Mesendoderm (in vitro differentiated cells): ENCODE measurements around the gene APOA4.

Experiments
- DNase-seq: peaks from one replicate; pipeline ENCODE4 v3.0.0; 2013
- H2AK5ac ChIP-seq: 2 replicates; pipeline ENCODE4 v1.6.1; 2013; ENCODE audit warnings: low read length, inconsistent platforms
- H2BK120ac ChIP-seq: 2 replicates; pipeline ENCODE4 v1.6.1; 2013; ENCODE audit warnings: low read depth, mild to moderate bottlenecking, low read length, moderate library complexity, mixed read lengths
- H2BK15ac ChIP-seq: replicated peaks from 2 replicates; pipeline ENCODE4 v1.6.1; 2013; ENCODE audit warnings: low read depth, mild to moderate bottlenecking, moderate library complexity
- H2BK5ac ChIP-seq: 2 replicates; pipeline ENCODE4 v1.6.1; 2013; ENCODE audit warnings: low read length, inconsistent platforms
- H3K18ac ChIP-seq: 2 replicates; pipeline ENCODE4 v1.6.1; 2013; ENCODE audit warnings: mild to moderate bottlenecking, low read length, mixed read lengths
- H3K23ac ChIP-seq: one replicate; pipeline ENCODE4 v1.6.1; 2013; ENCODE audit warnings: low read length
- H3K27ac ChIP-seq: 2 replicates; pipeline ENCODE4 v1.5.1; 2013; ENCODE audit warnings: low read depth, mild to moderate bottlenecking, inconsistent platforms, low read length, moderate library complexity
- H3K27me3 ChIP-seq: 2 replicates; pipeline ENCODE4 v1.6.1; 2013; ENCODE audit warnings: low read length, control low read depth, mild to moderate bottlenecking, inconsistent platforms; ENCODE audit not compliant: insufficient read depth, poor library complexity
- H3K36me3 ChIP-seq: 2 replicates; pipeline ENCODE4 v1.6.1; 2013; ENCODE audit warnings: low read length, inconsistent platforms; ENCODE audit not compliant: control insufficient read depth, insufficient read depth
- H3K4ac ChIP-seq: one replicate; pipeline ENCODE4 v1.6.1; 2013; ENCODE audit warnings: low read depth, mild to moderate bottlenecking, low read length, moderate library complexity
- H3K4me1 ChIP-seq: 2 replicates; pipeline ENCODE4 v1.6.1; 2013; ENCODE audit warnings: low read depth, low read length, inconsistent platforms; ENCODE audit not compliant: control insufficient read depth
- H3K4me2 ChIP-seq: 2 replicates; pipeline ENCODE4 v1.6.1; 2013; ENCODE audit warnings: low read length
- H3K4me3 ChIP-seq: 2 replicates; pipeline ENCODE4 v1.5.1; 2013; ENCODE audit warnings: mild to moderate bottlenecking, low read length
- H3K56ac ChIP-seq: one replicate; pipeline ENCODE4 v1.6.1; 2013; ENCODE audit warnings: low read length
- H3K79me1 ChIP-seq: 2 replicates; pipeline ENCODE4 v1.6.1; 2013; ENCODE audit warnings: low read length, inconsistent platforms
- H3K79me2 ChIP-seq: 2 replicates; pipeline ENCODE4 v1.6.1; 2013; ENCODE audit warnings: mild to moderate bottlenecking, low read length; ENCODE audit not compliant: control insufficient read depth, insufficient read depth
- H3K9ac ChIP-seq: 2 replicates; pipeline ENCODE4 v1.6.1; 2013; ENCODE audit warnings: low read length, inconsistent platforms
- H4K5ac ChIP-seq: one replicate; pipeline ENCODE4 v1.6.1; 2013; ENCODE audit warnings: low read length
- H4K8ac ChIP-seq: one replicate; pipeline ENCODE4 v1.6.1; 2013; ENCODE audit warnings: low read depth, mild to moderate bottlenecking, control low read depth, low read length, moderate library complexity
- WGBS: extraction: QIAGEN DNeasy Blood & Tissue Kit; methylation state at CpG from one replicate; pipeline ENCODE4 v1.1.7; 2013; ENCODE audit warnings: low lambda C conversion rate, missing lambda C conversion rate; ENCODE audit not compliant: insufficient coverage; ENCODE audit errors: extremely low coverage; 5-methylcytosine and 5-hydroxymethylcytosine counted together

APOA4 gene

GRCh38 chr11:116832350-116833290, 9.5 kb upstream of the APOA4 start:
- no peaks in the 10 kb centered on the region for H3K36me3 ChIP-seq
- no peaks in the 10 kb centered on the region for H3K79me1 ChIP-seq
- H3K4me2 ChIP-seq, result no peak overlapping the region
- no peak overlapping the region for H2BK120ac ChIP-seq
- no peak overlapping the region for H3K4me3 ChIP-seq
- H2BK5ac ChIP-seq, result no peak overlapping the region
- no peaks in the 10 kb centered on the region for H3K79me2 ChIP-seq
- no peak overlapping the region for H4K8ac ChIP-seq
- no peak overlapping the region for H3K23ac ChIP-seq
- no peak overlapping the region for H3K56ac ChIP-seq
- H3K4me1 ChIP-seq, result peaks cover 6% of the 10 kb centered on the region
- H4K5ac ChIP-seq, result no peak overlapping the region
- no peak for DNase-seq
- H2AK5ac ChIP-seq, result no peak overlapping the region
- no peaks in the 10 kb centered on the region for H3K27me3 ChIP-seq
- no peak overlapping the region for H3K4ac ChIP-seq
- H3K27ac ChIP-seq, result no peak overlapping the region
- H3K18ac ChIP-seq, result no peak overlapping the region
- WGBS, result no CpG with 5 or more reads among the region's 13 CpGs
- no peak overlapping the region for H3K9ac ChIP-seq
- no peak overlapping the region for H2BK15ac ChIP-seq

- H4K5ac ChIP-seq, result no peak overlapping the region
- H3K4me1 ChIP-seq, result peaks cover 2% of the 10 kb centered on the region
- H3K9ac ChIP-seq, result no peak overlapping the region
- H2BK15ac ChIP-seq, result no peak overlapping the region
- H3K79me1 ChIP-seq, result no peaks in the 10 kb centered on the region
- no peak overlapping the region for H3K27ac ChIP-seq
- H3K18ac ChIP-seq, result no peak overlapping the region
- no peak overlapping the region for H2AK5ac ChIP-seq
- no peak overlapping the region for H2BK5ac ChIP-seq
- no peaks in the 10 kb centered on the region for H3K36me3 ChIP-seq
- WGBS, result no CpG with 5 or more reads among the region's 7 CpGs
- no peak overlapping the region for H3K4me2 ChIP-seq
- DNase-seq, result no peak
- H4K8ac ChIP-seq, result no peak overlapping the region
- H3K56ac ChIP-seq, result no peak overlapping the region
- no peaks in the 10 kb centered on the region for H3K27me3 ChIP-seq
- no peak overlapping the region for H2BK120ac ChIP-seq
- no peaks in the 10 kb centered on the region for H3K79me2 ChIP-seq
- no peak overlapping the region for H3K23ac ChIP-seq
- H3K4me3 ChIP-seq, result no peak overlapping the region
- H3K4ac ChIP-seq, result no peak overlapping the region
These were observed 8.8 kb upstream of the APOA4 start for GRCh38 chr11:116831790-116832349.

DNA sequence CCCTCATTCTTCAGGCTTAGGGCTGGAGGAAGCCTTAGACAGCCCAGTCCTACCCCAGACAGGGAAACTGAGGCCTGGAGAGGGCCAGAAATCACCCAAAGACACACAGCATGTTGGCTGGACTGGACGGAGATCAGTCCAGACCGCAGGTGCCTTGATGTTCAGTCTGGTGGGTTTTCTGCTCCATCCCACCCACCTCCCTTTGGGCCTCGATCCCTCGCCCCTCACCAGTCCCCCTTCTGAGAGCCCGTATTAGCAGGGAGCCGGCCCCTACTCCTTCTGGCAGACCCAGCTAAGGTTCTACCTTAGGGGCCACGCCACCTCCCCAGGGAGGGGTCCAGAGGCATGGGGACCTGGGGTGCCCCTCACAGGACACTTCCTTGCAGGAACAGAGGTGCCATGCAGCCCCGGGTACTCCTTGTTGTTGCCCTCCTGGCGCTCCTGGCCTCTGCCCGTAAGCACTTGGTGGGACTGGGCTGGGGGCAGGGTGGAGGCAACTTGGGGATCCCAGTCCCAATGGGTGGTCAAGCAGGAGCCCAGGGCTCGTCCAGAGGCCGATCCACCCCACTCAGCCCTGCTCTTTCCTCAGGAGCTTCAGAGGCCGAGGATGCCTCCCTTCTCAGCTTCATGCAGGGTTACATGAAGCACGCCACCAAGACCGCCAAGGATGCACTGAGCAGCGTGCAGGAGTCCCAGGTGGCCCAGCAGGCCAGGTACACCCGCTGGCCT, 7.2 kb upstream of the APOA4 start:
- Histone ChIP-seq H2BK15ac (no peak overlapping the region), H2AK5ac (no peak overlapping the region), H3K9ac (no peak overlapping the region), H3K36me3 (no peaks in the 10 kb centered on the region), H2BK5ac (no peak overlapping the region), H2BK120ac (no peak overlapping the region), H3K56ac (no peak overlapping the region), H3K27ac (no peak overlapping the region), H3K4me2 (no peak overlapping the region), H3K79me2 (no peaks in the 10 kb centered on the region), H4K8ac (no peak overlapping the region), H3K23ac (no peak overlapping the region), H3K18ac (no peak overlapping the region), H3K79me1 (no peaks in the 10 kb centered on the region), H4K5ac (no peak overlapping the region), H3K27me3 (no peaks in the 10 kb centered on the region), H3K4ac (no peak overlapping the region), H3K4me3 (no peak overlapping the region), H3K4me1 (peaks cover 1% of the 10 kb centered on the region)
- WGBS, result no CpG with 5 or more reads among the region's 17 CpGs
- no peak for DNase-seq

GRCh38 chr11:116829525-116830183, 6.5 kb upstream of the APOA4 start, which contains the start of gene APOC3:
APOC3 (plus strand) TSS chr11:116829907; CDS start chr11:116830583, 676 bp downstream.
- no CpG with 5 or more reads among the region's 9 CpGs for WGBS

GRCh38 chr11:116828632-116829524, 5.8 kb upstream of the APOA4 start:
- Histone ChIP-seq H3K79me2 (no peaks in the 10 kb centered on the region), H3K18ac (no peak overlapping the region), H2AK5ac (no peak overlapping the region), H2BK15ac (no peak overlapping the region), H3K79me1 (no peaks in the 10 kb centered on the region), H3K4me2 (no peak overlapping the region), H4K8ac (no peak overlapping the region), H3K9ac (no peak overlapping the region), H4K5ac (no peak overlapping the region), H2BK5ac (no peak overlapping the region), H3K27me3 (no peaks in the 10 kb centered on the region), H3K4me1 (no peaks in the 10 kb centered on the region), H3K56ac (no peak overlapping the region), H3K4me3 (no peak overlapping the region), H3K4ac (no peak overlapping the region), H3K27ac (no peak overlapping the region), H3K23ac (no peak overlapping the region), H3K36me3 (no peaks in the 10 kb centered on the region), H2BK120ac (no peak overlapping the region)
- DNase-seq, result peak; percentile 49
- no CpG with 5 or more reads among the region's 16 CpGs for WGBS

More at GRCh38 chr11:116829525-116830183, 6.5 kb upstream of the APOA4 start, which contains the start of gene APOC3:
- no peak within 1 kb of the TSS for H4K8ac ChIP-seq
- no peaks in the 10 kb centered on the region for H3K79me2 ChIP-seq
- H3K23ac ChIP-seq, result no peak within 1 kb of the TSS
- no peak within 1 kb of the TSS for H2BK5ac ChIP-seq
- no peak within 1 kb of the TSS for H2BK15ac ChIP-seq
- H3K36me3 ChIP-seq, result no peaks in the 10 kb centered on the region
- no peak within 1 kb of the TSS for H3K18ac ChIP-seq
- H2AK5ac ChIP-seq, result no peak within 1 kb of the TSS
- no peak within 1 kb of the TSS for H2BK120ac ChIP-seq
- no peaks in the 10 kb centered on the region for H3K27me3 ChIP-seq
- H4K5ac ChIP-seq, result no peak within 1 kb of the TSS
- no peak within 1 kb of the TSS for H3K27ac ChIP-seq
- no peaks in the 10 kb centered on the region for H3K79me1 ChIP-seq
- H3K4me3 ChIP-seq, result no peak within 1 kb of the TSS
- no peak within 1 kb of the TSS for H3K56ac ChIP-seq
- no peak for DNase-seq
- no peaks in the 10 kb centered on the region for H3K4me1 ChIP-seq
- H3K4ac ChIP-seq, result no peak within 1 kb of the TSS
- no peak within 1 kb of the TSS for H3K9ac ChIP-seq
- H3K4me2 ChIP-seq, result no peak within 1 kb of the TSS
